GM21367 (cell line): ENCODE results near the gene DENND2D.

Source experiments
- ATAC-seq: cut with Tn5 transposase; IDR thresholded peaks from one replicate; pipeline ENCODE4 v1.9.1; 2021; ENCODE audit not compliant: unreplicated experiment

DENND2D gene

DNA sequence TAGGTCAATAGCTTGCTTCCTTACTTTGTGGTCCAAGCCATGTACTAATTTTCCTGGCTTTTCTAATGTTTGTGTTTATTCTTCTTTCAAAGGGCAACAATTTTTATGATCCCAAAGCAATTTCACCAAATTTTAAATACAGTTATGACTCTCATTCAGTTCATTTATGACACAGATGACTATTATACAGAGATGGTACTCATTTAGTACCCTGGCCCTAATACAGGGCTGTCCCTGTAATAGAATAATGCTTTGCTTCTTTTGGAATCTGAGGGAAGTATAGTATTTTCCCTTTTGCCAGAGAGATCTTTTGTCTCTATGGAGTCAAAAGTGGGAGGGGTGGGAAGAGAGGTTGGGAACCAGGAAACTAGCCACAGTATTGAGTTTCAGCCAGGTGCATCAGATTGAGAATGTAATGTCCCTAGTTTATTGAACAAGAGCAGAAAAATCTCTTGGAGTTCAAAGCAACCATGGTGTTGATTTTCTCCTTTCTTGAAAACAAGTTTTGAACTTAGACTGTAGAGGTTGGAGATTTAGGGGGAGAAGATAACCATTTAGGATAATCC lies 20.4 kb downstream of the DENND2D start:
- ATAC-seq: no peak

GRCh38 chr1:111176678-111177077 lies 23.8 kb downstream of the DENND2D start:
- no peak for ATAC-seq

- ATAC-seq: no peak
These were observed 25.1 kb downstream of the DENND2D start for GRCh38 chr1:111175349-111175748.

- ATAC-seq: no peak
These were observed 26.4 kb downstream of the DENND2D start for GRCh38 chr1:111174070-111174469.

- ATAC-seq: no peak
These were observed 28.0 kb downstream of the DENND2D start for GRCh38 chr1:111172463-111172862.

DNA sequence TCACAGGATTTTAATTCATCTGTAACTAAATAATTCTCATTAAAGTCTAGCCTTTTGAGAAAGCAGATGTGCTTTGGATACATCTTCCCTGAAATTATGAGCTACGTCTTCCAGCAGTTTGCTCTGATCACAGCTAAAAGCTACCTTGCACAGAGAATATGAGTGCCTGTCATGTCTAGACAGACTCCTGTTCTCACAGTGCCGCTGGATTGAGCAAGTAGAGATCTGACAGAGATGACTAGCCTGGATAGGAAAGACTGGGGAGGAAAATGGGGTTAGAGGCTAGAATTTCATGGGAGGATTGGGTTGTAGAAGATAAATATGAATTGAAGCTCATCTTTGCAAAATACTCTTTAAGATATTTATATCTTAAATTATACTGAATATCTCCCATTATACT lies 36.3 kb downstream of the DENND2D start:
- ATAC-seq: no peak

DNA sequence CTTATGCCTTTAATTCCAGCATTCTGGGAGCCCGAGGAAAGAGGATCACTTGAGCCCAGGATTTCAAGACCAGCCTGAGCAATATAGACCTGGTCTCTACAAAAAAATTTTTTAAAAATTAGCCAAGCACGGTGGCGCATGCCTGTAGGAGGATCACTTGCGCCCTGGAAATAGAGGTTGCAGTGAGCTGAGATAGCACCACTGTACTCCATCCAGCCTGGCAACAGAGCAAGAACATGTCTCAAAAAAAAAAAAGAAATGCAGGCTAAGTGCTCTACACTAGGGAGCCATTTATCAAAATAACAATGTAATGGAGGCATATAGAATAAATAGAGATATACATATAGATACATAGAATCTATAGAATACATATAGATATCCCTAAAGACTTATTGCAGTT lies 37.1 kb downstream of the DENND2D start:
- ATAC-seq: no peak

DNA sequence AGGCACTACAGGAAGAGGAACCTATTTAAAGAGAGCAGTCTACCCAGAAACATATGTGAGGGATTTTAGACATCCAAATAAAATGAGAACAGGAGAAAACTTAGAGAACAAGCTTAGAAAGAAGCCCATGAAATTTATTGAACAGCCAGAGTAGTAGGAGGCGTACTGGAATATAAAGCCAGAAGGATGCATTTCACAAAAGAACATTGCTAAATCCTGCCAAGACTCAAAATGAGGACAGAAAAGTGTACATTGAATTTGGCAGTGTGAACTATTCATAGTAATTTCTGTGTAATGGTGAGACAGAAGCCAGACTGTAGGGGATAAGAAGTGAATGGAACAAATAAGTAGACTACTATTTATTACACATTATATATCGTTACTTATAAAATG lies 38.0 kb downstream of the DENND2D start:
- ATAC-seq: no peak

DNA sequence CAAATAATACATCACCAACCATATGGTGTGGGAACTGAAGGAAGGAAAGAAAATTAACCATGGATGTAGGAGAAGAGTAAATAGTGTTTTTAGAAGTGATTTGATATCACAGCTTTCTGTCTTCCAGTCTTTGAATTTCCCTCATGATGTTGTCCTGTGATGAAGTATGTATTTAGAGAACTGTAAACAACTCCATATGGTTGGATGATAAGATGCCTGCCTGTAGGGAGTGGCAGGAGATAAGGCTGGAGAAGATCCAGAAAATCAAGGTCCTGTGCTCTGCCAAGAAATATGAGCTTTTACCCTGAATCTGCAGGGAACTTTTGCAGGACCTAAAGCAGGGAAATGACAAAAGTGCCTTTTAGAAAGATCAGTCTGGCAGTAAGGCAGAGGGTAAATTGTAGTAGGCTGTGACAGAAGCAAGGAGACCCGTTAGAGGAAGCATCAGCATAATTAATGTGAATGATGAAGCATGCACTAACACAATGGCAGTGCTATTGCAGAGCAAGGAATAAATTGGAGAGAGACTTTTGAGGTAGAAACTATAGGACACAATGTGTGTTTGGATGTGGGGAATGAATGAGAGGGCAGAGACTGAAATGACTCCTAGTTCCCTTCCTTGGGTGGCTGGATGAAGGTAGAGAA lies 38.5 kb downstream of the DENND2D start:
- no peak for ATAC-seq

DNA sequence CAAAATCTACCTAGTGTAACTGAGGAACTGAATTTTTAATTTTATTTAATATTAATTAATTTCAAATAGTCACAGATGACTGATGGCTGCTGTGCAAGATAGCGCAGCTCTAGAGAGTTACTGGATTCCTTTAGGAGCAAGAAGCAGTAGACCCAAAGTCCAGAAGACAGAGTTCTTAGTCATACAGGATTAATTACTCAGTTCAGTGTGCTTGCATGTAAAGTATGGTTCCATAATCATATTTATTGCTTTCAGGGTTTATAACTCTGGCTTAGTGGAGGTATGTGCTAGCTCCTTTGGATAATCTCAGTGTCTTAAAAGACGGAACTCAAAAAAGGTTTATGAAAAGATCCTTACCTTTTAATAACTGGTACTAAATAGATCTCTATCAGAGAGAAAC lies 43.0 kb downstream of the DENND2D start:
- ATAC-seq: no peak

GRCh38 chr1:111154021-111154999 lies 46.1 kb downstream of the DENND2D start:
- no peak for ATAC-seq

DNA sequence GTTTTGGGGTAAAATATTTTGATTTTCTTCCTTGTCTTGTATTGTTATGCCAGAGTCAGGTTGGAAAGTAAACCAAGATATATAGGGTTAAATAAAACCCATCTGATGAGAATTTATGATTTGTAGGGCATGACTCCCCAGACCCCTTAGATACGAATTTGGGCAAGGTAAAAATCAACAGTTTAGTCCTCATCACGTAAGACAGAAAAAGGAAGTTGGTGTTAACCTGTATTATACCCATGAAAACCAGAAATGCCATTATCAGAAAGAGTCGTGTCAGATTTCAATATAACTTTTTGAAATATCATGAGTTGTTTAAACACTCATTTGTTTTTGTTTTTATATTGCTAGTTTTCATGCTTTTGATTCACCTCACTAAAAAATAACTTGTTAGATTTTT lies 48.6 kb downstream of the DENND2D start:
- no peak for ATAC-seq

- ATAC-seq: no peak
These were observed 52.0 kb downstream of the DENND2D start for GRCh38 chr1:111148376-111148881.

- no peak for ATAC-seq
These were observed 52.5 kb downstream of the DENND2D start for GRCh38 chr1:111147948-111148347.

- ATAC-seq: no peak
These were observed 54.3 kb downstream of the DENND2D start for GRCh38 chr1:111145963-111146768.

- ATAC-seq: no peak
These were observed 54.9 kb downstream of the DENND2D start for GRCh38 chr1:111145542-111145941.

- no peak for ATAC-seq
These were observed 58.0 kb downstream of the DENND2D start for GRCh38 chr1:111142356-111142975.

DNA sequence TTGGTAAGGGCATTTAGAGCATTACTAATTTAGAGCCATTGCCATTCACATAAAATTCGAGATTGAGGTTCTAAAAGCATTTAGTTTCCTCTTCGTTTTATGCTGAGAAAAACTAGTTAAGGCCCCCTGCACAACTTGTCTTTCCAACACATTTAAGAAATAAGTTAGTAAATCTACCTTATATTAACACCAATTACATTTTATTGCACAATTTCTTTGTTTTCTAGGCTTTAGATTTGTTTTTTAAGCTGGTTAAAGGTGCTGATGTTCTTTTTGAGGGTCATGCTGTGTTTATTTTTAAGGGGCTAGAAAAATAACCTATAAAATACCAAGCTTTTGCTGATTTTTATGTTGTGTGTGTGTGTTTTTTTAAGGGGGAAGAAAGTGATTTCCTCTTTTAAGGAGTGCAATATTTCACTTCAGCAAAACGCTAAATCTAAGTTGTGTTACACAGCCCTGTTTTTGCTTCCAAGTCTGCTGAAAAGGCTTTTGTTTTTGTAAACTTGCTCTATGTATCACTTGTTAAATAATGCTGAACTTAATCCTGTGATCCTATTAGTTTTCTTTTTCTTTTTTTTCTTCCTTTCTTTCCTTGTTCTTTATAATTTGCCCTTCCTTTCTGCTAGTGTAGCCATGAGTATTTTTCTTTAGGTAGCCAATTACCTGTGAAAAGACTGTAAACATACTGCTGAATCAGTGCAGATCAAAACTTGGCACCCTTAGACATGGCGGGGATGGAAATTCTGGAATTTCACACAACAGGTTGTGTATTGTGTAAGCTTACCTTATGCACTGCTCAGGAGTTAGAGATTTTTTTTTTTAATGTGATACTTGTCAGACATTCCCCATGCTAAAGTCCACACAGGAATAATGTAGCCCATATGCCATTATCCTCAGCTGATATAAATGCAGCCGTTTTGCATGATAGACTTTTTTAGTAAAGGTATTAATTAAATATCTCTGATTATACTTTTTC lies 58.9 kb downstream of the DENND2D start:
- ATAC-seq: no peak

- ATAC-seq: no peak
These were observed 59.8 kb downstream of the DENND2D start for GRCh38 chr1:111140680-111140967.
